ENCODE data around the gene FGF21. TPM values are rescaled to one million over a fixed set of nuclear protein-coding genes. Genes with fewer than 3 reads are reported as not detected.

The FGF21 gene
- total RNA-seq, 1 experiment from 2014 or later: 3.0 TPM

DNA sequence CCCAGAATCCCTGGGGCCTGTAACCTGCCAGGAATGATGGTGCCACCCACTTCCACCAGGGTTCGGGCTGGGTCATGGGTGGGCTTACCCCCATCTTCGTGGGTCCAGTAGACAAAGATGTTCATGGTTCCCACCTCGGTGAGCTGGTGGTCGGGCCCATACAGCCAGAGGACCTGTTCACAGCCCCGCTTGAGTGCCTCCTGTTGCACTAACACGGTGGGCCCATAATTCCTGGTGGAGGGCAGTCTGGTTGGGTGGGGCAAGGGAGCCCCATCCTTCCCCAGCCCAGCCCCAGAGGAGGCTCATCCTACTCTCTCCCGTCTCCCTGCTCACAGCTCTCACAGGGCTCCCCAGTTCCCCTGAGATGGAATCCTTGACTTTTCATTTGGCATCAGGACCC is 41.8 kb downstream of the FGF21 start:
- Histone ChIP-seq H3K4me3 (ENCODE audit: low read depth, low read length) (no peak overlapping the region), H3K27me3 (replicated peaks; ENCODE audit: control insufficient read depth, insufficient read depth, low read length) (no peaks in the 10 kb centered on the region), H3K4me1 (peaks cover 8% of the 10 kb centered on the region), H3K9me3 (no peaks in the 10 kb centered on the region), H3K36me3 (ENCODE audit: control insufficient read depth, insufficient read depth, low read length) (no peaks in the 10 kb centered on the region)
- H3K36me3 Mint-ChIP-seq (ENCODE audit: insufficient read depth, unreplicated experiment): peaks cover 21% of the 10 kb centered on the region
- no peak overlapping the region for H3K27ac Mint-ChIP-seq (ENCODE audit: unreplicated experiment)
- H3K4me1 Mint-ChIP-seq (ENCODE audit: low read depth, unreplicated experiment): peaks cover 13% of the 10 kb centered on the region
- ChIA-PET CTCF (interaction anchor here (3.5 kb wide), 1 partner anchor 12 kb away, joined by 77 read pairs; the partner anchor contains the start of gene BCAT2), POLR2A (no interaction called here)
- intact Hi-C loops (cut with micrococcal nuclease; ENCODE audit: unreplicated experiment): no loop called here
- TF ChIP-seq, protein P1, sequence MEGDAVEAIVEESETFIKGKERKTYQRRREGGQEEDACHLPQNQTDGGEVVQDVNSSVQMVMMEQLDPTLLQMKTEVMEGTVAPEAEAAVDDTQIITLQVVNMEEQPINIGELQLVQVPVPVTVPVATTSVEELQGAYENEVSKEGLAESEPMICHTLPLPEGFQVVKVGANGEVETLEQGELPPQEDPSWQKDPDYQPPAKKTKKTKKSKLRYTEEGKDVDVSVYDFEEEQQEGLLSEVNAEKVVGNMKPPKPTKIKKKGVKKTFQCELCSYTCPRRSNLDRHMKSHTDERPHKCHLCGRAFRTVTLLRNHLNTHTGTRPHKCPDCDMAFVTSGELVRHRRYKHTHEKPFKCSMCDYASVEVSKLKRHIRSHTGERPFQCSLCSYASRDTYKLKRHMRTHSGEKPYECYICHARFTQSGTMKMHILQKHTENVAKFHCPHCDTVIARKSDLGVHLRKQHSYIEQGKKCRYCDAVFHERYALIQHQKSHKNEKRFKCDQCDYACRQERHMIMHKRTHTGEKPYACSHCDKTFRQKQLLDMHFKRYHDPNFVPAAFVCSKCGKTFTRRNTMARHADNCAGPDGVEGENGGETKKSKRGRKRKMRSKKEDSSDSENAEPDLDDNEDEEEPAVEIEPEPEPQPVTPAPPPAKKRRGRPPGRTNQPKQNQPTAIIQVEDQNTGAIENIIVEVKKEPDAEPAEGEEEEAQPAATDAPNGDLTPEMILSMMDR (IDR thresholded peaks at IDR 0.05; ENCODE audit: insufficient read depth in 1 of 2, low read depth in 1 of 2, low read length in 1 of 2, severe bottlenecking in 1 of 2, unreplicated experiment in 1 of 2): no peak
- H3K9me3 Mint-ChIP-seq (ENCODE audit: unreplicated experiment): no peaks in the 10 kb centered on the region
- no TSS peak for BruUV-seq (replicated peaks)
- H3K4me3 Mint-ChIP-seq (ENCODE audit: unreplicated experiment): no peak overlapping the region
- no peaks in the 10 kb centered on the region for H3K27me3 Mint-ChIP-seq (ENCODE audit: insufficient read depth, unreplicated experiment)
- DNase-seq: no peak

DNA sequence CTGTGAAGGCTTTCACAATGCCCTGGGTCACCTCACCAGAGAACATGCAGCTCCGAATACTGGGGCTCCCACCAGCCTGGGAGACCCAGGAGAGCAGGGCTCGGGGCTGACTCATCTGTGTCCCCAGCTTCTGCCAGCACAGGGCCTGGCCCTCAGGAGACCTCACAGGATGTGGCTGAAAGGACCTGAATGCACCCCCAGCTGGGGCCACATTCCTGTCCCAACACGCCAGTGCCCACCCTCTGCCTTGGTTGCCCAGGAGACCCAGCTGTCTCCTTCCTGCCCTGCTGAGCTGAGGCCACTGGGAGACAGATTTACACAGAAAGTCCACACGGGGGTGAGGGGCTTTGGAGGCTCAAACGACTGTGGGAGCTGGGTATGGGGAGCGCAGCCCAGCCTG is 43.6 kb downstream of the FGF21 start:
- Histone ChIP-seq H3K4me3 (ENCODE audit: low read depth, low read length) (no peak overlapping the region), H3K4me1 (peaks cover 8% of the 10 kb centered on the region), H3K9me3 (no peaks in the 10 kb centered on the region), H3K36me3 (ENCODE audit: control insufficient read depth, insufficient read depth, low read length) (no peaks in the 10 kb centered on the region), H3K27me3 (replicated peaks; ENCODE audit: control insufficient read depth, insufficient read depth, low read length) (no peaks in the 10 kb centered on the region)
- intact Hi-C loops (cut with micrococcal nuclease; ENCODE audit: unreplicated experiment): no loop called here
- H3K27ac Mint-ChIP-seq (ENCODE audit: unreplicated experiment): no peak overlapping the region
- TF ChIP-seq, protein P1 (IDR thresholded peaks at IDR 0.05; ENCODE audit: insufficient read depth in 1 of 2, low read depth in 1 of 2, low read length in 1 of 2, severe bottlenecking in 1 of 2, unreplicated experiment in 1 of 2): no peak
- no TSS peak for BruUV-seq (replicated peaks)
- POLR2A ChIA-PET: no interaction called here
- no peaks in the 10 kb centered on the region for H3K27me3 Mint-ChIP-seq (ENCODE audit: insufficient read depth, unreplicated experiment)
- no peak overlapping the region for H3K4me3 Mint-ChIP-seq (ENCODE audit: unreplicated experiment)
- no peaks in the 10 kb centered on the region for H3K9me3 Mint-ChIP-seq (ENCODE audit: unreplicated experiment)
- H3K36me3 Mint-ChIP-seq (ENCODE audit: insufficient read depth, unreplicated experiment): peaks cover 26% of the 10 kb centered on the region
- CTCF ChIA-PET: interaction anchor here (1.1 kb wide), 1 partner anchor 45 kb away, joined by 6 read pairs; no protein-coding TSS in a partner anchor
- no peak for DNase-seq
- H3K4me1 Mint-ChIP-seq (ENCODE audit: low read depth, unreplicated experiment): peaks cover 13% of the 10 kb centered on the region

DNA sequence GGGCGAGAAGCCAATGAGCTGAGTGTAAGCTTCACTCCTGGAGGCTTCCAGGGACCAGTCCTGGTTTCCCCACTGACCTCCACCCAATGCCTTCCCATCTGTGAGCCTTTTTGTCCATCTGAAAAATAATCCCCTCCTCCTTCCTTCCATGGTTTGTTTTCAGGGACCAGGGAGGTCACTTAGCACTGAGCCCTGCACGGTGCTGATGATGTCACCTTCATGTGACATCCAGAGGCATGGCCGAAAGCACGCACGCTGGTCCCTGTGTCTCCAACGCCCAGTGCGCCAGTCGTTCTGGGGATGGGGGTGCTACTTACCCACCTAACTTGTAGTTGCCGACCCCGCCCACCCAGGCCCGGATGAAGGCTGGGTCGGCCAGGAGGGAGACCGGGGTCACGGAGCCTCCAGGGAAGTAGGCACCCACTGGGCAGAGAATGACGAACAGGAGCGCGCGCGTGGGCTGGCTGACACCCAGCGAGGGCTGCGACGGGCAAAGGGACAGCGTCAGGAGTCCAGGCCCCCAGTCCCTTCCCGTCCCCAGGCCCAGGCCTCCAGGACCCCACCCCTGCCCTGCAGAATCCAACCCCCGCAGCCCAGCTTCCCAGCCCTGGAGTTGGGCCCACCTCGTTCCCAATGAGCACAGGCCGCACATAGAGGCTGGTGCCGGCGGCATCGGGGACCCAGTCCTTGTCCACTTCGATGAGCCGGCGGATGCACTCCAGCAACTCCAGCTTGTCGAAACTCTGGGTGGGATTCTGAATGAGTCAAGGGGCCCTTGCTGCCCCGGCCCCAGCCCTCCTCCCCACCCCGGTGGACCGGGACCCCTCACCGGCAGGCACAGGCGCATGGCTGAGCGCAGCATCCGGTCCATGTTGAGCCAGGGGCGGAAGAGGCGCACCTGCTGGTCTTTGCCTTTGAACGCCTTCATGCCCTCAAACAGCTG is 44.3 kb downstream of the FGF21 start:
- no peak overlapping the region for H3K27ac Mint-ChIP-seq (ENCODE audit: unreplicated experiment)
- no peaks in the 10 kb centered on the region for H3K9me3 ChIP-seq
- no TSS peak for BruUV-seq (replicated peaks)
- no peaks in the 10 kb centered on the region for H3K27me3 Mint-ChIP-seq (ENCODE audit: insufficient read depth, unreplicated experiment)
- H3K4me1 ChIP-seq: peaks cover 8% of the 10 kb centered on the region
- H3K4me3 Mint-ChIP-seq (ENCODE audit: unreplicated experiment): no peak overlapping the region
- TF ChIP-seq, protein P1 (IDR thresholded peaks at IDR 0.05; ENCODE audit: insufficient read depth in 1 of 2, low read depth in 1 of 2, low read length in 1 of 2, severe bottlenecking in 1 of 2, unreplicated experiment in 1 of 2): no peak
- H3K4me1 Mint-ChIP-seq (ENCODE audit: low read depth, unreplicated experiment): peaks cover 9% of the 10 kb centered on the region
- CTCF ChIA-PET: interaction anchor here (0.6 to 1.1 kb wide), 2 partner anchors 31 to 45 kb away, joined by 5 to 6 read pairs; no protein-coding TSS in a partner anchor
- H3K36me3 ChIP-seq (ENCODE audit: control insufficient read depth, insufficient read depth, low read length): no peaks in the 10 kb centered on the region
- H3K4me3 ChIP-seq (ENCODE audit: low read depth, low read length): no peak overlapping the region
- H3K36me3 Mint-ChIP-seq (ENCODE audit: insufficient read depth, unreplicated experiment): peaks cover 28% of the 10 kb centered on the region
- no peaks in the 10 kb centered on the region for H3K27me3 ChIP-seq (replicated peaks; ENCODE audit: control insufficient read depth, insufficient read depth, low read length)
- intact Hi-C loops (cut with micrococcal nuclease; ENCODE audit: unreplicated experiment): no loop called here
- DNase-seq: no peak
- H3K9me3 Mint-ChIP-seq (ENCODE audit: unreplicated experiment): no peaks in the 10 kb centered on the region
- POLR2A ChIA-PET: no interaction called here
